CD4-positive, alpha-beta T cell treated with Interleukin-4 for 1 hour (primary cell): ENCODE data around the gene C2orf80.
A peak's percentile ranks its signal among the peaks of the same experiment; 100 is the strongest.
"Not testable (repeated sequence)": the region's sequence is repeated elsewhere in the genome, so short reads cannot be mapped to it uniquely, and the experiment has no call there.

Experiments
- DNase-seq, 2 donors: peaks; one replicate each; pipeline ENCODE4 v3.0.0-alpha.2; 2020 to 2022

C2orf80 gene

DNA sequence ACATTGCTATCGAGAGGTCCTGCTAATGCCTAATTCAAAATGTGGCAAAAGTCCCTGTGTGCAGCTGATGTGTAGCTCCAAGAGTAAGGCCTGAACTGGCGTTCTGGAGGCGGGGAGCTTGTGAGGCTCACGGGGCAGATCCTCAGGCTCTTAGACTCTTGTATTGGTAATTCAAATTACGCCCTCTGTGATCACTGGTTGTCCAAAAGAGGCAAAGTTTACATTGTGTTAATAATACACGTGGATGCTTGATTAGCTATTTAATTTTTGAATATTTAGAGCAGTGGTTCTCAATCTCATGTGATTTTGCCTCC, 14.0 kb downstream of the C2orf80 start:
- DNase-seq: no peak

DNA sequence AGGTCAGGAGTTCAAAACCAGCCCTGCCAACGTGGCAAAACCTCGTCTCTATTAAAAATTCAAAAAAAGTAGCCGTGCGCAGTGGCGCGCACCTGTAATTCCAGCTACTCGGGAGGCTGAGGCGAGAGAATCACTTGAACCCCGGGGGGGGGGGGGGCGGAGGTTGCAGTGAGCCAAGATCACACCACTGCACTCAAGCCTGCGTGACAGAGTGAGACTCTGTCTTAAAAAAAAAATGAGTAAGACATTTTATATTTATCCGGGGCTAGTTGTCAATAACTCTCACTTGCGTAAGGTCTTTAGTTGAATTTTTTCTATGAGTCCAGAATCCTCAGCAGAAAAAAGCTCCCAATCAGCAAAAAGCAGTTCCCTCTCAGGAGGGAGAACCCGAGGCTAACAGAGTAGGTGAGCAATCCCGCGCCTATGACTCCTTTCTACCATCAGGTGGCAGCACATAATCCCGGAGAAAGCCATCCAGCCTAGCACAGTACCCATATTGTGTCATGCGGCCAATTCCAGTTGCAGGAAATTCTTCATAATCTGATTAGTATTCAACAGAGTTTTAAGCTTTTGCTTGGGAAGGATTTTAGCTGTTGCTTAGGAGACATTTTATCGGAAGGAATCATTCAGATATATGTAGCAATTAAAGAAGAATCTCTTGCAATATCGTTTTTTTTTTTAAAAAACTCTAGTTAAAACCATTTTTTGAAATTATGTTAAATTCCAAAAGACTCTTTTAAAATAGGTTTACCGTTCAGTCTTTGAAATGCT, 14.6 kb downstream of the C2orf80 start:
- DNase-seq: peak; percentile 60 to 70

DNA sequence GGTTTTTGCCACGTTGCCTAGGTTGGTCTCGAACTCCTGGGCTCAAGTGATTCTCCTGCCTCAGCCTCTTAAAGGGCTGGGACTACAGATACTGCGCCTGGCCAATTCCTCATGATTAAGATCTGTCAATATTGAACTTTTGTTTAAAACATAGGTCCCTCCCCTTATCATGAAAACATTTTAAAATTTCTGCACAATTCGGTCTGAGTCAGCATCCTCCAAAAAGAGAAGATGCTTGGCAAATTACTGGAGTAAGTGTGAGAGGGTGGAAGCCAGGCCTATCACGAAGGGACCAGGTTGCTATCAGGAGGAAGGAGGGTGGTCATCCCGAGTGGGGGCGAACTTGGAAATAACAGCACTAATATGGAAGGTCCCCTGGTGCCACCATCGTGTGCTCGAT, 15.7 kb downstream of the C2orf80 start:
- no peak for DNase-seq

DNA sequence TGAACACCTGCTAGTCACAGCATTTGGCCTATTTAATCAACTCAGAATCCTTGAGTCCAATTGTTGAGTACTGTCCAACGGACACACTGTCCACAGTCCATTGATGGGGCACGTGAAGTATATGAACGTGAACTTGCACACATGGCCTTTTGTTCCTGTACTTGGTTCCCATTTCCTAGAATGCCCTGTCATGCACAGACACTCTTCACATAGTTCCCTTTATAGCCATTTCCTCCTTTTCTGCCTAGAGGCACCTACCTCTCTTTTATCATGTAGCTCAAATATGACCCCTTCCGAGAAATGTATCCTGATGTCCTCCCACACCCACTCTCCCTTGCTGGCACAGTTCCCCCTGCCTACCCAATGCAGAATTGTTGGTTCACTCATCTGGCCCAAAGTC, 17.7 kb downstream of the C2orf80 start:
- DNase-seq: peak in 1 of 2 donors; percentile 37

DNA sequence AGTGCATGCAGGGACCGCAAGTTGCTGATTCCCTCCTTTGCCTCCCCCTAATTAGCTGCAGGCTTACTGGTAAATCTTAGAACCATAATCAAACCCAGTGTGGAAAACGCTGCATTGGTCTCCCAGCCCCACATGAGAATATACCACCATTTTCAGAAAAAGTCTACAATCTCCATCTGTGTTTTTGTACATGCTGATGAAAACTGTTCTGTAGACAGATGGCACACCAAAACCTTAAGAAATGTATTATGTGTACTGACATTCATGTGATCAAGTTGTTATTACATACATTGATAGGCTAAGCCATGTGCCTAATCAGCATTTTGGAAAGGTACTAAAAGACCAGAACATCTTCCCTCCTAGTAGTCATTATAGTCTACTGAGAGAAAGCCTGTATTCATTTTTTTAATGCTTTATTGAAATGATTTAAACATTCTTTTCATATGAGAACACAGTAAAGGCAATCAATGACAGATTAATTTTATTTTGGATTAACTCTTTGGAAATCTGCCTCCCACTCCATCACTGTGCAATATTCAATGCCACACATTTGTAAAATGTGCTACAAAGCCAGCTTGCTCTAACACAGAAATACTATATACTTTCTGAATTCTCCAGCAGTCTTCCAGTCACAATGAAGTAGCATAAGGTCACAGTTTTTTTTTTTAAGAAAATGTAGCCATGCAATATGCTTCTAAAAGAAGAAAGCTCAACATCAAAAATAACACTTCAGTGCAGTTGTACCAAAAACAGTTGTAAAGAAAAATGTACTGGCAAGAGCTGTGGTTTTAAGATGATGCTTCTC, 24.7 kb downstream of the C2orf80 start:
- no peak for DNase-seq

DNA sequence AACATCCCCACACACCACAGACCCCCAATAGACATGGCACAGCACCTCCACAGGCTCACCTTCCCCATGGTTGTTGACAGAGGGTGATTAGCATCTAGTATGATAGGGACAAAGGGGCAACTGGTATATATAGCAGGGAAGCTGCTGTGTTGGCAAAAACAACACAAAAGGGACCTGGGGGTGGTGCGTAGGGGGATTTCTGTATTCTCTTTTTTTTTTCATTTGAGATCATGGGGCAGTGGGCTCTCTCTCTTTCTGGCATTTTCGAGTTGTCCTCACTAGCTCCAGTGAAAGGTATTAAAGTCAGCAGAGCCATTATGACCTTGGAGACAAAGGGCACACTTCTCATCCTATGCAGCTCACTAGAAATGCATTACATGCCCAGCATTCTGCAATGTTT, 26.3 kb downstream of the C2orf80 start, which contains the start of gene CRYGA:
TSS of gene CRYGA (minus strand) at position 101 of the 400 bp plus-strand sequence. CDS start at position 68, 33 bp downstream.
- DNase-seq: no peak

DNA sequence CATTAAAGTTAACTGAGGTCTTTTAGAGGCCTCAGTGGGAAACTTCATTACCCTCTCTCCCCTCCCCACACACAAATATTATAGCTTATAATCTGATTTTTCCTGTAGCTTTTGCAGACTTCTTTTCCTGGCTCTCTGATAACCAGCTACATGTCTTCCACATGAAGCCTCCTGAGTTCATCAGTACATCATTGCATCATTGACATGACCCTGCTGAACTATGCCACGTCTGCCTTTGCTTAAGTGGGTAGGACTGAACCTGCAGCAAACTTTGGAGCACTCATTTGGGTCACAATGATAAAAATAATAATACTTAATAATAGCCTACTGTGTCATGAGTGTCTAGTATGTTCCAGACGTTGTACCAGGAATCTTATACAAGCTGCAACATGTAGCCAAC, 33.4 kb downstream of the C2orf80 start:
- DNase-seq: no peak

DNA sequence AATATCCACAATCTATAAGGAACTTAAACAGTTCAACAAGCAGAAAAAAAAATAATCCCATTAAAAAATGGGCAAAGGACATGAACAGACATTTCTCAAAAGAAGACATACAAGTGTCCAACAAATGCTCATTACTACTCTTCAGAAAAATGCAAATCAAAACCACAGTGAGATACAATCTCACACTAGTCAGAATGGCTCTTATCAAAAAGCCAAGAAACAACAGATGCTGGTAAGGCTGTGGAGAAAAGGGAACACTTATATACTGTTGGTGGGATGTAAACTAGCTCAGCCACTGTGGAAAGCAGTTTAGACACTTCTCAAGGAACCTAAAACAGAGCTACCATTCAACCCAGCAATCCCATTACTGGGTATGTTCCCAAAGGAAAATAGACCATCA, 36.7 kb downstream of the C2orf80 start:
- DNase-seq: no peak

DNA sequence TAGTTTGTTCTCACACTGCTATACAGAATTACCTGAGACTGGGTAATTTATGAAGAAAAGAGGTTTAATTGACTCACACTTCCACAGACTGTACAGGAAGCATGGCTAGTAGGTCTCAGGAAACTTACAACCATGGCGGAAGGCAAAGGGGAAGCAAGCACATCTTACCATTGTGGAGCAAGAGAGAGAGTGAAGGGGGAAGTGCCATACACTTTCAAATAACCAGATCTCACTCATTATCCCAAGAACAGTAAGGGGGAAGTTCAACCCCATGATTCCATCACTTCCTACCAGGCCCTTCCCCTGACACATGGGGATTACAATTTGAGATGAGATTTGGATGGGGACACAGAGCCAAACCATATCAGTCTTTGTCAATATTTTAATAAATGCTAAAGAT, 38.9 kb downstream of the C2orf80 start:
- no peak for DNase-seq

DNA sequence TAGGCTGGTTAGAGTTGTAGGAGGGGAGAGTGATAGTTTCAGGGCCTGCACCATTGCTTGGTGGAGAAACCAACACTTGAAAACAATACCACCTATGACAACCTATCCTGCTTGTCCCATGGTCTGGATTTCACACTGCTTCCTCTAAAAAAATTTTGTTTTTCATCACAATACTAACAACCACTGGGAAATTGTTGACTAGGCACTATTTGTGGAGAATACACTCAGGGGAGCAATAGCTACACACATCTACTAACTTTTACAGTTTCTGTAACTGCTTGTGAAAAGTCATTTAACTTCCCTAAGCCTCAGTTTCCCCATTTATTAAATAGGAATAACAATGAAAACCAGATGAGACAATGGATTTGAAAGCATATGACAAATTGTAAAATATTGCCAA, 39.7 kb downstream of the C2orf80 start:
- no peak for DNase-seq

DNA sequence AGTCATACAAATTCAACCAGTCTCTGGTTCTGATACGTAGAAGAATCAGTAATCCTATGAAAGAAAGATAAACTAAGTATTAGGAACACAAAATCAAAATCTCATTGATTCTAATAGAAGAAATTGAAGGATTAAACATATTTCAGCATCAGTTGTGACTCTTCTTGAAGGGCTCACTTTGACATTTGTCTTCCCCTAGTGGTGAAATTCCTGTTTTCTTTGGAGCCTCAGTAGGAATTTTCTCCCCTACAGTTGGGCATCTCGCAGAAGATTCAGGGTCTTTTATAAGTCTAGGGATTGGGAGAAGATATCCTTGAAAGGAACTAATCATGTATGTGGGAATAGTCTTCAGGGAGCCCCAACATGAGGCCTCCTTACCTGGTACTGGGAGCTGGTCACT, 41.0 kb downstream of the C2orf80 start:
- DNase-seq: no peak

DNA sequence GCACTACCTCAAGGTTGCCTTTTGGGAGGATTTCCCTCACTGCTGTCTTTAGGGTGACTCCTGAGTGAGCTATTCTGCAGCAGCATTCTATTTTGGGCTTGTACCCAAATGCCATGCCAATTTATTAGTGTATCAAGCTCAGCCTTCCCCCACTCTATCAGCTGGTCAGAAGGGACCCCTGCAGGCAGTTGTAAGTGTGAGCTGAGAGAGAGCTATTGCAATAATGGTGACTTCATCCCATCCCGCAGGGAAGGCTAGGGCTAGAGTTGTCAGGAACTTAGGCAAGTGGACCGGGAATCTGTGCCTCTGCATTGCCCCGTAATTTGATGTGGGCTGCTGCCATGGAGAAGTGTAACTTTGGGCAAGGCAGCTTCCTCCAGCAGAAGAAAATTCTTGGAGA, 42.1 kb downstream of the C2orf80 start:
- DNase-seq: no peak

DNA sequence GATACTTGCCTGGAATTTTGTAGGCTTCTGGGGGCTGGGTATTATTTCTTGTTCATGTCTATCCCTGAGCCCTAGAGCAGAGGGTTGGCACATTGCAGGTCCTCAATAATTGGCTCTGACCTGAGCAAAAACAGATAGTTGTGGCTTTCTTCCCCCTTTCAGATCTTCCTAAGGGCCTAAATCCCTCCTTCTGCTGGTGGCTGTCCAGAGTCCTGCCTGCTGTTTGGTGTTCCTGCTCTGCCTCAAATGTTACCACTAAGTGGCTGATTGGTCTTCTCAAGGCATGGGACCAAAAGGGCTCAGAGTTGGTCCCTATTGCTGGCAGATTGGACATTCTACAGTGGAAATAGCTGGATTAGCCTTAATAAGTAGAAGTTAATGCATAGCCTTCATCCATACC, 42.8 kb downstream of the C2orf80 start:
- DNase-seq: no peak

DNA sequence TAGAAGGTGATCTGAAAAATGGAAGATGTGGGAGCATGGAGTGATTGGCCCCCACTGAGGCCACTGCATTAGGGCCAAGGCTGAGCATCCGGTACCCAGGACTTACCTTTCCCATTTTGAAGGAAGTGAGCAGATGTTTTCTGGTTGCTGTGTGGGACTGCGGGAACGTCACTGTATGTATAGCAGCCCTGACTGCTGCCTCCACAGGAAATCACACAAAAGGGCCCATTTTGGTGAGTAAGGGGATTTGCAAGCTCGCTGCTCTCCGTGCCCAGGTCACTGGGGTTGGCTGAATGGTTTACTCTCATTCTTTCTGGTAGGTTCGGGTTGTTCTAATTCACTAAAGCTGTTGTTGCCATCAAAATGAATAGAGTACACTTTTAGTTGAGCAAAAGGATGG, 43.8 kb downstream of the C2orf80 start, which contains the start of gene CRYGB:
TSS of gene CRYGB (minus strand) at position 153 of the 400 bp plus-strand sequence. CDS start at position 115, 38 bp downstream.
- DNase-seq: no peak

DNA sequence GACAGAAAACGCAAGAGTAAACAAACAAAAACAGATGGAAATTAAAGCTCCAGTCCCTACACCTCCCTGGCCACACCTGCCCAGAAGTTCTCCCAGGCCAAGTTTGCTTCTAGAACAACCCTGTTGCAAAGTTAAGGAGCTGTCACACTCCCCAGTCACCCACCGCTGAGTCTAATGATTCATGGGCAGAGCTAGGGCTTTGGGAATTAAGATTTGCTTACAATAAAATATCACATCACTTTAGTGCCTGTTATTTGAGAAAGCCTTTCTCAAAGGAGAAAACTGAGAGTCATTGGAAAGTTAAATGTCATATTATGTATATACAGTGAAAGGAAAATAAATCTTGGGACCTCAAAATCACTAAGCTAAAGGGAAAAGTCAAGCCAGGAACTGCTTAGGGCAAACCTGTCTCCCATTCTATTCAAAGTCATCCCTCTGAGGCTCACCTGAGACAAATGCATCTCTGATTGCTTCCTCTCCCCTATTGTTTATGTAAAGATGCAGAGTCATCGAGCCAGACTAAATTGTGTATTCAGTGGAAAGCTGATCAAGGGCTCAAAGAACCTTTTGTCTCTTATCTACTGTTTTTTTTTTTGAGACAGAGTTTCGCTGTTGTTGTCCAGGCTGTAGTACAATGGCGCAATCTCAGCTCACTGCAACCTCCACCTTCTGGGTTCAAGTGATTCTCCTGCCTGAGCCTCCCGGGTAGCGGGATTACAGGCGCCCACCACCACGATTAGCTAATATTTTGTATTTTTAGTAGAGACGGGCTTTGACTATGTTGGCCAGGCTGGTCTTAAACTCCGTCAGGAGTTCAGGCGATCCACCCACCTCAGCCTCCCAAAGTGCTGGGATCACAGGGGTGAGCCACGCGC, 46.7 kb downstream of the C2orf80 start:
- DNase-seq: no peak

DNA sequence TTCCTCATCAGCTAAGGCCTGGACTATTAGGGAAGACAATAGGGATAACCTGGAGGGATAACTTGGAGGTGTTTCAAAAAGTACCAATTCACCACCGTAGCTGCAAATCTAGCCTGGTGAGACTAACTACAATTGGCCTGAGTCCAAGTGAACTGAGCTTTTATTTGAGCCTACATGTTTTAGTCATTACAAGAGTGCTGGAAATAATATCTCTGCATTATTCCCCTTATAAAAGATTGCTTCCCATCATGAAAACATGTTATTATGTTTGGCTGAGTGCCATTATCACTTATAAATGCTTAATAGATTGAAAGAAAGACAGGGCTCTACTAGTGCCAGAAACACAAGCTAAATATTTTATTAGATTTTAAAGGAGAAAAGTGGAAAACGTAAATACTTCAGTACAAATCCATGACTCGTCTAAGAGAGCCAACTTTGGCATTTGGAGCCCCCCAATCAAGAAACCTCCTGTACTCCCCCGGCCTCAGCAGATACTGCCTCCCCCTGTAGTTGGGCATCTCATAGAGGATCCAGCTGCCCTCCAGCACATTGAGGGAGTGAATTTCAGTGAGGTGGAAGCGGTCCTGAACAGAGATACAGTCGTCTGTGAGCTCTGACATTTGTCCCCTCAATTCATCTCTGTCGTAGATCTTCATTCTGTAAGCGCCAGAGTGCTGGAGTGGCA, 47.4 kb downstream of the C2orf80 start:
- DNase-seq: no peak

DNA sequence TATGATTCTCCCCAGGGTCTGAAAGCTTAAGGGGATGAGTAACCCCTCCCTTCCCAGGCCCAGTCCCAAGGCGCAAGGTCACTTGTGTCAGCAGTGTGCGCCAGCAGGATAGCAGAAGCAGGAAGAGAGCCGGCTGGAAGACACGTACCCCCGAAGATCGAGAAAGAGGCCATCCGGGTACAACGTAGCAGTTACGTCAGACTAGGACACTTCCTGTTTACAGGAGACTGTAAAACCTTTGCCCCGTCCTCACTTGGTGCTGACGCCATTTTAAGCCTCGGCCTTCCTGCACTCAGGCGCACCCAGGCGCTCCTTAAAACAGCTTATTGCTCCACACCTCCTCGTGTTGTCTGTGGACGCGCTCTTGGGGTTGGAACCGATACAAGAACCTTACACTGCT, 50.4 kb downstream of the C2orf80 start:
- no peak for DNase-seq

DNA sequence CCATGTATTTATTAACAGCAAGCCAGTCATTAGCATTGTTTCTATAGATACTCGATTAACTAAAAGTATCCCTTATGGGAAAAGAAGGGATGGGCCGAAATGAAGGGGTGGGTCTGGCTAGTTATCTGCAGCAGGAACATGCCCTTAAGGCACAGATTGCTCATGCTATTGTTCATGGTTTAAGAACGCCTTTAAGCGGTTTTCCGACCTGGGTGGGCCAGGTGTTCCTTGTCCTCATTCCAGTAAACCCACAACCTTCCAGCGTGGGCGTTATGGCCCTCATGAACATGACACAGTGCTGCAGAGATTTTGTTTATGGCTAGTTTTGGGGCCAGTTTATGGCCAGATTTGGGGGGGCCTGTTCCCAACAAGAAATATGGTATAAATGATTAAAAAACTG, 51.5 kb downstream of the C2orf80 start:
- DNase-seq: not testable (repeated sequence)

DNA sequence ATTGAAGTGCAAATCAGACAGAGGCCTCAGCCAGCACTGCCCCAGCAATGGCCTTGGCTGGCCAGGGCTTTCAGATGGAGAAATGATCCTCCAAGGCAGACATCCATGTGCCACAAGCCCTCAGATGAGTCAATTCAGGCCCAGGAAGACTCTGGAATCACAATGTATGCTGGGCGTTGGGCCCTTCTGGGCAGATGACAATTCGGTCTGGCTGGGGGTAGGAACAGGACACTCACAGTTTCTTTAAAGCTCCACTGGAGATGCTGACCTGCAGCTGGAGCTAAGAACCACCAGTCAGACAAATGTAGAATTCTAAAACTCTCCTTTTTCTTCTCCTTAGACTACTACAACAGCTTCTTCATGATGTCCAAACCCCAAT, 53.1 kb downstream of the C2orf80 start:
- no peak for DNase-seq

DNA sequence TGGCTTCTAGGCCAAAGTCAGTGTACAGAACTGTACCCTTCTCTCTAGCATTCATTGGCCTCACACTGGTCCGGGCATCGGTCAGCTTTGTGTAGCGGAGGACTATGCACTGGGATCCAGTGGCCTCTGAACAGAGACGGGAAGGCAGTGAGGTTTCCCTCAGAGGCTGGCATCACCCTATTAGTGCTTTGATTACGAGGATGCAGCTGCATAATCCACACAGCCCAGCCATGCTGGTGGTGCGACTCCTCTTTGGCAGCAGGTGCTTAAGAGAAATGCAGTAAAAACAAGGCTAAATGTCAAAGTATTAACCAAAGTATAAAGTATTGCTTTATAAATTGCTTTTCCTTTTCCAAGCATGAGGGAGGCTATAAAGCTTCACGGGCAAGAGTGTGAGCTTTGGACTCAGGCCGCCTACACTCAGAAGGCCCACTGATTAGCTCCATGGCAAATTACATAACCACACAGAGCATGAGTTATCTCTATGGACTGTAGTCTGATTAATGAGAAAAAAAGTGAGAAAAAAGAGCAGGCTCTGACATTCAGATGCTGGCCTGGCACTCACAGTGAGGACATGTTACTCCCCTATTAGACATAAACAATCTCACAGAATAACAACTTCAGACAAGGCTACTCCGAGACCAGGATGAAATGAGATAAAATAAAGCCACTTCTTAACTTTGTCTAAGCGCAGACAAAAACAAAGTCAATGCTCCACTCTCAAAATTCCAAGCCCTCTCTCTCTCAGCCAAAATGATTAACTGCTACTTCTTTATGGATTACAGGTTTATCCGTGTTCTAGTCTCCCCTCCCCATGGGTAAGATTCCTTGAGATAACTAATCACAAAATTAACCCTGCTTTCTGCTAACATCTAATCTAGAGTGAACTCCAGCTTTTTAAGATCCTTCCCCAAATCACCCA, 53.8 kb downstream of the C2orf80 start:
- DNase-seq: no peak

DNA sequence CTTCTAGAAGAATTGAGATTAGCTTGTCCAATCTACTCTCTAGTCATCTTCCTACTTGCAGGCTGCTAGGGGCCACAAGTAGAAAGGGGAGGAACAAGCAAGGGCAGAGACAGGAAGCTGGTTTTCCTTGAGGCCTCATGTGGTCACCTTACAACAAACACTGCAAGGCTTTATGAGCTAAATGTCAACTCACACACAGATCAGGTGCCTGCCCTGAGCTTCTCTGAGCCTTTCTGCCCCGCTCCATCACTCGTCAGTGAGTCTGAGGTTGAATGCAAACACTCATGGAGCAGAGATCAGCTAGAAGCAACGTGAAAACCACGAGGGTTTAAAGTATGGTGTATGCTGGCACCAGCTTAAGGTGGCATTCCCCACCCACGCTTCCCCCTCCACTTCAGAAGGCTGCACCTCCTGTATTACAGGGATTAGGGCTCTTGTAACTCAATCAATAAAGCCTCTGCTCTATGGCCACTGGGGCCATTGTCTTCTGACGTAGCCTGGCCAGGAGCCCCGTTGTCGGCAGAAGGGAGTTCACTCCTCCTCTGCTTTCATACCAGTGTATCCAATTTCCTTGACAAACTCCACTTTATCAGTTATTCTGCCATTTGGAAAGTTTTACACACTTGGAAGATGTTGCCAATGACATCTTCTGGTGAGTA, 54.8 kb downstream of the C2orf80 start:
- DNase-seq: no peak
